ENCODE results near the gene RBBP8NL. TPM values are rescaled to one million over a fixed set of nuclear protein-coding genes. Genes with fewer than 3 reads are reported as not detected.

RBBP8NL gene
- total and polyA plus RNA-seq, 2 of the 8 experiments (the other 6 are each of a cell fraction or from before 2014, with no cell fraction given) = 0.43 to 0.48 TPM

- H3K4me3 ChIP-seq (ENCODE audit: extremely low read depth in 1 of 4, insufficient read depth in 2 of 4, low read depth in 3 of 4, low read length in 4 of 4) = no peak overlapping the region
- ChIA-PET CTCF (ENCODE audit: partially characterized antibody) (interaction anchor here (1.8 kb wide), 1 partner anchor 37 kb away, joined by 4 read pairs; no protein-coding TSS in a partner anchor), POLR2A (ENCODE audit: partially characterized antibody) (interaction anchor here (1.3 kb wide), 1 partner anchor 10 kb away, joined by 3 read pairs; no protein-coding TSS in a partner anchor)
- no peaks in the 10 kb centered on the region; a peak in 1 of 7 replicates for H3K4me1 ChIP-seq (replicated peaks in 1 of 4; ENCODE audit: control insufficient read depth in 3 of 4, insufficient read depth in 4 of 4, low read length in 3 of 4)
- TF ChIP-seq NANOG (IDR thresholded peaks at IDR 0.05; ENCODE audit: insufficient read depth, low read depth, low read length, poor library complexity, severe bottlenecking) (no peak), TAF1 (IDR thresholded peaks at IDR 0.05; ENCODE audit: low read depth, low read length) (no peak), NRF1 (IDR thresholded peaks at IDR 0.05; ENCODE audit: low read depth, low read length) (no peak), BACH1 (IDR thresholded peaks at IDR 0.05; ENCODE audit: low read length) (no peak), CHD2 (IDR thresholded peaks at IDR 0.05; ENCODE audit: low read length) (no peak), GTF2F1 (IDR thresholded peaks at IDR 0.05; ENCODE audit: borderline replicate concordance, low read depth, low read length) (no peak), JUND (IDR thresholded peaks at IDR 0.05; ENCODE audit: low read length) (no peak)
- DNase-seq (ENCODE audit: low read depth in 1 of 2, low spot score in 2 of 2) (no peak), FAIRE-seq (no peak)
- H2BK120ac ChIP-seq (replicated peaks; ENCODE audit: low read depth, low read length) = no peak overlapping the region
- no peak overlapping the region for H3K23ac ChIP-seq (ENCODE audit: insufficient read length)
- H4K91ac ChIP-seq (replicated peaks; ENCODE audit: insufficient read length, low read length) = no peak overlapping the region
- no peak overlapping the region for H3K27ac ChIP-seq (ENCODE audit: low read depth, low read length)
- no peaks in the 10 kb centered on the region for H3K36me3 ChIP-seq (ENCODE audit: control insufficient read depth in 2 of 4, insufficient read depth in 4 of 4, low read length in 3 of 4)
- no peak overlapping the region for H3K56ac ChIP-seq (replicated peaks; ENCODE audit: insufficient read length, low read depth, low read length)
- H2BK15ac ChIP-seq (ENCODE audit: low read length) = no peak overlapping the region
- H3K23me2 ChIP-seq (ENCODE audit: low read depth, low read length) = no peaks in the 10 kb centered on the region
- no peak overlapping the region for H4K8ac ChIP-seq (ENCODE audit: extremely low read depth, insufficient read depth, low read length)
- no peaks in the 10 kb centered on the region for H3K79me2 ChIP-seq (ENCODE audit: control insufficient read depth in 1 of 2, insufficient read depth in 2 of 2, low read length in 2 of 2)
- H4K5ac ChIP-seq (ENCODE audit: insufficient read length, low read depth, low read length) = no peak overlapping the region
- H2BK20ac ChIP-seq (ENCODE audit: low read length) = no peak overlapping the region
- no peak overlapping the region for H2AFZ ChIP-seq (ENCODE audit: low read length)
- no peak overlapping the region for H2AK5ac ChIP-seq (ENCODE audit: low read depth, low read length)
- no peaks in the 10 kb centered on the region for H4K20me1 ChIP-seq (replicated peaks in 1 of 2; ENCODE audit: control insufficient read depth in 1 of 2, insufficient read depth in 2 of 2, low read length in 2 of 2)
- 92% methylated on average over 3 of the region's 3 CpGs; no CpG with 5 or more reads in 1 of the 2 experiments for WGBS, 2 experiments (ENCODE audit: extremely low coverage in 1 of 2, insufficient coverage in 1 of 2, insufficient read length in 1 of 2, insufficient replicate concordance in 2 of 2, low coverage in 1 of 2, low lambda C conversion rate in 2 of 2, missing lambda C conversion rate in 1 of 2)
- no peak overlapping the region for H3K18ac ChIP-seq (ENCODE audit: extremely low read depth, low read length)
- H3K9me3 ChIP-seq (ENCODE audit: insufficient read depth in 2 of 2, low read depth in 1 of 2, low read length in 1 of 2) = peaks cover 0 to 8% of the 10 kb centered on the region in 2 experiments; a peak in 3 of 4 replicates
- H2BK12ac ChIP-seq (ENCODE audit: low read depth, low read length) = no peak overlapping the region
- H3K9ac ChIP-seq (replicated peaks in 1 of 4; ENCODE audit: extremely low read depth in 1 of 4, low read depth in 3 of 4, low read length in 3 of 4) = no peak overlapping the region
- H3K4ac ChIP-seq (replicated peaks; ENCODE audit: insufficient read length, low read depth, low read length) = no peak overlapping the region
- H3K27me3 ChIP-seq (replicated peaks in 1 of 4; ENCODE audit: control insufficient read depth in 3 of 4, extremely low read depth in 1 of 4, insufficient read depth in 3 of 4, low read length in 3 of 4) = peaks cover 0 to 2% (median 0%) of the 10 kb centered on the region in 4 experiments; a peak in 1 of 7 replicates
- H2BK5ac ChIP-seq (ENCODE audit: low read depth, low read length) = no peak overlapping the region
- no peak overlapping the region for H3K4me2 ChIP-seq (ENCODE audit: insufficient read depth in 1 of 2, low read depth in 2 of 2, low read length in 2 of 2)
- no peaks in the 10 kb centered on the region for H3K79me1 ChIP-seq (ENCODE audit: low read depth, low read length)
- no peak overlapping the region for H3K14ac ChIP-seq (ENCODE audit: insufficient read length)
Measured at GRCh38 chr20:62436692-62437091, 9.4 kb upstream of the RBBP8NL start.

All from H1 (cell line).